ENCODE results near the gene PPARGC1A.

DNA sequence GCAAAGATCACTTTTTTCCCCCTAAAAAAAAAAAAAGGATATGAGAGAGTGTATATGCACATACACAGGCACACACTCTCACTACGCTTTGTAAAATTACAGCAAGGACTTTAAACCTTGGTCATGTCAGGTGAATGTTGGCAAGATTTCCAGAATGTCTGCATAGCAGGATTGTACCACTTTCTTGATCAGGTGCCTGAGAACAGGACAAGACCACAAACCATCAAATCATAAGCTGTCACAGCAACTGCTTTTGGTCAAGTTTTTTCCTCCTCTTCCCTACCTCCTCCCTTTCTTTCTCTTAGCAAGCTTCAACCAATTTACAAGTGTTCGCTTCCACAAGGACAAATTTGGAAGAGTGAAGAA is 15.3 kb downstream of the PPARGC1A start:
- TF ChIP-seq, protein P1, sequence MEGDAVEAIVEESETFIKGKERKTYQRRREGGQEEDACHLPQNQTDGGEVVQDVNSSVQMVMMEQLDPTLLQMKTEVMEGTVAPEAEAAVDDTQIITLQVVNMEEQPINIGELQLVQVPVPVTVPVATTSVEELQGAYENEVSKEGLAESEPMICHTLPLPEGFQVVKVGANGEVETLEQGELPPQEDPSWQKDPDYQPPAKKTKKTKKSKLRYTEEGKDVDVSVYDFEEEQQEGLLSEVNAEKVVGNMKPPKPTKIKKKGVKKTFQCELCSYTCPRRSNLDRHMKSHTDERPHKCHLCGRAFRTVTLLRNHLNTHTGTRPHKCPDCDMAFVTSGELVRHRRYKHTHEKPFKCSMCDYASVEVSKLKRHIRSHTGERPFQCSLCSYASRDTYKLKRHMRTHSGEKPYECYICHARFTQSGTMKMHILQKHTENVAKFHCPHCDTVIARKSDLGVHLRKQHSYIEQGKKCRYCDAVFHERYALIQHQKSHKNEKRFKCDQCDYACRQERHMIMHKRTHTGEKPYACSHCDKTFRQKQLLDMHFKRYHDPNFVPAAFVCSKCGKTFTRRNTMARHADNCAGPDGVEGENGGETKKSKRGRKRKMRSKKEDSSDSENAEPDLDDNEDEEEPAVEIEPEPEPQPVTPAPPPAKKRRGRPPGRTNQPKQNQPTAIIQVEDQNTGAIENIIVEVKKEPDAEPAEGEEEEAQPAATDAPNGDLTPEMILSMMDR (conservative IDR thresholded peaks at IDR 0.05 in 1 of 2, IDR thresholded peaks at IDR 0.05 in 1 of 2; ENCODE audit: extremely low read depth in 1 of 2, insufficient read depth in 1 of 2, low read depth in 1 of 2, low read length in 2 of 2) = no peak
- TF ChIP-seq EZH2 (IDR thresholded peaks at IDR 0.05; ENCODE audit: borderline replicate concordance, low read length) = no peak

All from mammary epithelial cell (primary cell).